ENCODE data around the gene SOX2.
A peak's percentile ranks its signal among the peaks of the same experiment; 100 is the strongest.

Gene SOX2

GRCh38 chr3:181724192-181724965, 12.7 kb downstream of the SOX2 start:
- ChIA-PET CTCF (interaction anchor here (0.6 to 0.7 kb wide), 2 partner anchors 23 to 949 kb away, joined by 4 to 5 read pairs; no protein-coding TSS in a partner anchor), POLR2A (ENCODE audit: low non-redundant PET) (no interaction called here)
- no peak overlapping the region for H3K27ac ChIP-seq
- no peak for DNase-seq (ENCODE audit: low spot score)
- no peak for TF ChIP-seq CTCF (conservative IDR thresholded peaks at IDR 0.05; ENCODE audit: low read depth)

- CTCF ChIA-PET, result interaction anchor here (0.6 to 0.7 kb wide), 2 partner anchors 24 to 959 kb away, joined by 3 to 5 read pairs; no protein-coding TSS in a partner anchor
- POLR2A ChIA-PET (ENCODE audit: low non-redundant PET), result no interaction called here
- TF ChIP-seq CTCF (conservative IDR thresholded peaks at IDR 0.05; ENCODE audit: low read depth), result no peak
- DNase-seq (ENCODE audit: low spot score), result no peak
- no peak overlapping the region for H3K27ac ChIP-seq
Observed at GRCh38 chr3:181725131-181725731, 13.5 kb downstream of the SOX2 start.

DNA sequence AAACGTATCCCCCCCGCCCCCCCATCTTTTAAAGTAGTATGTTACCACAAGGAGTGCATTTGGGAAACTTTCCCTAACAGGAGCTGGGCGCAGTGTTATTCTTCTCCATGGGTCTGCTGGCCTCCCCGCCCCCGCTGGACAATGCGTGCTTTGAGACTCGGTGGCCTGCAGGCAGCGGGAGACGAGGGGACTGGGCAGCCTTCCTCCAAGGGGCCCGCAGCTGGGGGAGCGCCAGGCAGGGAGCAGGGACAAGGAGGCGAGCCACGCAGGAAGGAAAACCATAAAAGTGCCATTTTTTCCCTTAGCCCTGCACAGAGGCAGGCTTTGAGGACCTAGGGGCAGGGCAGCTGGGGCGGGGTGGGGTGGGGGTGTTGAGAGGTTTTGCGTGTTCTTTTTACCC, 14.1 kb downstream of the SOX2 start:
- ChIA-PET POLR2A (ENCODE audit: low non-redundant PET) (no interaction called here), CTCF (interaction anchor here (0.6 kb wide), 2 partner anchors 584 to 958 kb away, joined by 3 read pairs; no protein-coding TSS in a partner anchor)
- H3K27ac ChIP-seq, result no peak overlapping the region
- DNase-seq (ENCODE audit: low spot score), result no peak
- no peak for TF ChIP-seq CTCF (conservative IDR thresholded peaks at IDR 0.05; ENCODE audit: low read depth)

- CTCF ChIA-PET, result interaction anchor here (0.5 to 1.1 kb wide), 10 partner anchors 10 to 1245 kb away, joined by 3 to 7 read pairs (median 3); no protein-coding TSS in a partner anchor
- TF ChIP-seq CTCF (conservative IDR thresholded peaks at IDR 0.05; ENCODE audit: low read depth), result no peak
- POLR2A ChIA-PET (ENCODE audit: low non-redundant PET), result interaction anchor here (0.6 kb wide), 1 partner anchor 689 kb away, joined by 8 read pairs; no protein-coding TSS in a partner anchor
- peak; percentile 12 for DNase-seq (ENCODE audit: low spot score)
- no peak overlapping the region for H3K27ac ChIP-seq
Observed at GRCh38 chr3:181726351-181727330, 14.9 kb downstream of the SOX2 start.

- POLR2A ChIA-PET (ENCODE audit: low non-redundant PET), result interaction anchor here (0.6 kb wide), 1 partner anchor 688 kb away, joined by 8 read pairs; no protein-coding TSS in a partner anchor
- no peak for DNase-seq (ENCODE audit: low spot score)
- H3K27ac ChIP-seq, result no peak overlapping the region
- CTCF ChIA-PET, result interaction anchor here (0.5 to 1.2 kb wide), 7 partner anchors 9 to 1102 kb away, joined by 3 to 4 read pairs (median 3); no protein-coding TSS in a partner anchor
- no peak for TF ChIP-seq CTCF (conservative IDR thresholded peaks at IDR 0.05; ENCODE audit: low read depth)
Observed at GRCh38 chr3:181727341-181728032, 15.8 kb downstream of the SOX2 start.

All from RWPE1 (cell line).